MM.1S (cell line): Measurements from ENCODE around the gene PSME3.
"Not testable (repeated sequence)": the region's sequence is repeated elsewhere in the genome, so short reads cannot be mapped to it uniquely, and the experiment has no call there.

ENCODE experiments used
- DNase-seq: peaks from one replicate; pipeline ENCODE4 v3.0.0-alpha.2; 2015
- H2AFZ ChIP-seq: fragments of 300-600 bp; sonication (generic); 2 replicates; pipeline ENCODE4 v1.6.0; 2016; ENCODE audit warnings: antibody characterized with exemption, low read length
- H3F3A ChIP-seq: fragments of 300-600 bp; sonication (generic); 2 replicates; pipeline ENCODE4 v1.6.1; 2016; ENCODE audit warnings: mild to moderate bottlenecking, antibody characterized with exemption, low read length, moderate library complexity, mixed read lengths; ENCODE audit not compliant: insufficient read depth
- H3K27ac ChIP-seq: fragments of 300-600 bp; sonication (generic); 2 replicates; pipeline ENCODE4 v1.5.1; 2016; ENCODE audit warnings: mild to moderate bottlenecking, low read length
- H3K27me3 ChIP-seq: fragments of 300-600 bp; sonication (generic); replicated peaks from 2 replicates; pipeline ENCODE4 v1.6.0; 2016; ENCODE audit warnings: low read length; ENCODE audit not compliant: insufficient read depth
- H3K36me3 ChIP-seq: fragments of 300-600 bp; sonication (generic); replicated peaks from 2 replicates; pipeline ENCODE4 v1.6.1; 2016; ENCODE audit warnings: mild to moderate bottlenecking, low read length, mixed read lengths; ENCODE audit not compliant: insufficient read depth
- H3K4me1 ChIP-seq: fragments of 300-600 bp; sonication (generic); 2 replicates; pipeline ENCODE4 v1.6.1; 2016; ENCODE audit warnings: low read length, mixed read lengths
- H3K4me2 ChIP-seq: fragments of 300-600 bp; sonication (generic); 2 replicates; pipeline ENCODE4 v1.6.0; 2016; ENCODE audit warnings: low read depth, low read length
- H3K4me3 ChIP-seq: fragments of 300-600 bp; sonication (generic); 2 replicates; pipeline ENCODE4 v1.5.1; 2016; ENCODE audit warnings: low read length, mixed read lengths
- H3K79me2 ChIP-seq: fragments of 300-600 bp; sonication (generic); 2 replicates; pipeline ENCODE4 v1.6.1; 2016; ENCODE audit warnings: mixed run types, low read length, mixed read lengths
- H3K9ac ChIP-seq: fragments of 300-600 bp; sonication (generic); 2 replicates; pipeline ENCODE4 v1.6.1; 2016; ENCODE audit warnings: low read length, mixed read lengths
- H3K9me2 ChIP-seq: fragments of 300-600 bp; sonication (generic); replicated peaks from 2 replicates; pipeline ENCODE4 v1.6.1; 2016; ENCODE audit warnings: mild to moderate bottlenecking, low read length, mixed read lengths; ENCODE audit not compliant: insufficient read depth
- H3K9me3 ChIP-seq: fragments of 300-600 bp; sonication (generic); replicated peaks from 2 replicates; pipeline ENCODE4 v1.6.1; 2016; ENCODE audit warnings: mild to moderate bottlenecking, low read length, mixed read lengths; ENCODE audit not compliant: insufficient read depth
- H4K20me1 ChIP-seq: fragments of 300-600 bp; sonication (generic); 2 replicates; pipeline ENCODE4 v1.6.1; 2016; ENCODE audit warnings: mild to moderate bottlenecking, low read length, moderate library complexity, mixed read lengths; ENCODE audit not compliant: insufficient read depth
- EZH2 ChIP-seq: fragments of 300-600 bp; sonication (generic); optimal IDR thresholded peaks from 2 replicates; pipeline ENCODE3; 2017; ENCODE audit warnings: low read depth, mild to moderate bottlenecking, antibody characterized with exemption, low read length, mixed read lengths
- EZH2phosphoT487 ChIP-seq: fragments of 300-600 bp; sonication (generic); IDR thresholded peaks from 2 replicates; pipeline ENCODE4 v1.6.1; 2018; ENCODE audit warnings: antibody characterized with exemption, low read length
- TF ChIP-seq, protein P1 (sequence below): fragments of 300-600 bp; sonication (generic); IDR thresholded peaks from 2 replicates; pipeline ENCODE4 v1.5.1; 2016; ENCODE audit warnings: antibody characterized with exemption, low read length, mixed read lengths

The PSME3 gene

GRCh38 chr17:42872251-42872965, 39.2 kb downstream of the PSME3 start:
- no peaks in the 10 kb centered on the region for H4K20me1 ChIP-seq
- no peaks in the 10 kb centered on the region for H3K27me3 ChIP-seq
- H3K4me3 ChIP-seq = no peak overlapping the region
- H3K4me2 ChIP-seq = no peak overlapping the region
- H3K27ac ChIP-seq = no peak overlapping the region
- no peaks in the 10 kb centered on the region for H3K9me2 ChIP-seq
- H3F3A ChIP-seq = no peaks in the 10 kb centered on the region
- no peak for DNase-seq
- H3K36me3 ChIP-seq = no peaks in the 10 kb centered on the region
- H3K4me1 ChIP-seq = no peaks in the 10 kb centered on the region
- no peaks in the 10 kb centered on the region for H3K9me3 ChIP-seq
- H2AFZ ChIP-seq = no peak overlapping the region
- TF ChIP-seq EZH2 (no peak), EZH2phosphoT487 (no peak)
- TF ChIP-seq, protein P1, sequence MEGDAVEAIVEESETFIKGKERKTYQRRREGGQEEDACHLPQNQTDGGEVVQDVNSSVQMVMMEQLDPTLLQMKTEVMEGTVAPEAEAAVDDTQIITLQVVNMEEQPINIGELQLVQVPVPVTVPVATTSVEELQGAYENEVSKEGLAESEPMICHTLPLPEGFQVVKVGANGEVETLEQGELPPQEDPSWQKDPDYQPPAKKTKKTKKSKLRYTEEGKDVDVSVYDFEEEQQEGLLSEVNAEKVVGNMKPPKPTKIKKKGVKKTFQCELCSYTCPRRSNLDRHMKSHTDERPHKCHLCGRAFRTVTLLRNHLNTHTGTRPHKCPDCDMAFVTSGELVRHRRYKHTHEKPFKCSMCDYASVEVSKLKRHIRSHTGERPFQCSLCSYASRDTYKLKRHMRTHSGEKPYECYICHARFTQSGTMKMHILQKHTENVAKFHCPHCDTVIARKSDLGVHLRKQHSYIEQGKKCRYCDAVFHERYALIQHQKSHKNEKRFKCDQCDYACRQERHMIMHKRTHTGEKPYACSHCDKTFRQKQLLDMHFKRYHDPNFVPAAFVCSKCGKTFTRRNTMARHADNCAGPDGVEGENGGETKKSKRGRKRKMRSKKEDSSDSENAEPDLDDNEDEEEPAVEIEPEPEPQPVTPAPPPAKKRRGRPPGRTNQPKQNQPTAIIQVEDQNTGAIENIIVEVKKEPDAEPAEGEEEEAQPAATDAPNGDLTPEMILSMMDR = no peak
- no peaks in the 10 kb centered on the region for H3K79me2 ChIP-seq
- no peak overlapping the region for H3K9ac ChIP-seq

- no peak overlapping the region for H3K4me2 ChIP-seq
- H3K9ac ChIP-seq = no peak overlapping the region
- H3K4me3 ChIP-seq = no peak overlapping the region
- peaks cover 7% of the 10 kb centered on the region; the same call in 1 of the 2 replicates for H3K4me1 ChIP-seq
- no peaks in the 10 kb centered on the region for H4K20me1 ChIP-seq
- H2AFZ ChIP-seq = no peak overlapping the region
- H3F3A ChIP-seq = no peaks in the 10 kb centered on the region
- H3K9me3 ChIP-seq = no peaks in the 10 kb centered on the region
- H3K27ac ChIP-seq = no peak overlapping the region
- TF ChIP-seq, protein P1 = no peak
- TF ChIP-seq EZH2phosphoT487 (no peak), EZH2 (no peak)
- H3K9me2 ChIP-seq = no peaks in the 10 kb centered on the region
- DNase-seq = no peak
- H3K36me3 ChIP-seq = no peaks in the 10 kb centered on the region
- no peaks in the 10 kb centered on the region for H3K27me3 ChIP-seq
- H3K79me2 ChIP-seq = no peaks in the 10 kb centered on the region
Measured at GRCh38 chr17:42873315-42873714, 40.1 kb downstream of the PSME3 start.

GRCh38 chr17:42873932-42874695, 40.9 kb downstream of the PSME3 start:
- H3K9ac ChIP-seq, H3F3A ChIP-seq, H3K4me1 ChIP-seq, H3K79me2 ChIP-seq, H2AFZ ChIP-seq, H3K27ac ChIP-seq, H4K20me1 ChIP-seq, H3K9me2 ChIP-seq, H3K9me3 ChIP-seq, H3K27me3 ChIP-seq, H3K36me3 ChIP-seq, H3K4me3 ChIP-seq, DNase-seq, H3K4me2 ChIP-seq: not testable (repeated sequence)

- no peak overlapping the region for H3K9ac ChIP-seq
- no peaks in the 10 kb centered on the region for H3K27me3 ChIP-seq
- no peak overlapping the region for H3K27ac ChIP-seq
- no peaks in the 10 kb centered on the region for H3K36me3 ChIP-seq
- no peaks in the 10 kb centered on the region for H3K9me2 ChIP-seq
- H3K4me1 ChIP-seq = peaks cover 9% of the 10 kb centered on the region; the same call in 1 of the 2 replicates
- DNase-seq = no peak
- TF ChIP-seq, protein P1 = no peak
- TF ChIP-seq EZH2phosphoT487 (no peak), EZH2 (no peak)
- no peaks in the 10 kb centered on the region for H3F3A ChIP-seq
- no peak overlapping the region for H3K4me3 ChIP-seq
- H2AFZ ChIP-seq = no peak overlapping the region
- H3K4me2 ChIP-seq = no peak overlapping the region
- no peaks in the 10 kb centered on the region for H3K79me2 ChIP-seq
- no peaks in the 10 kb centered on the region for H3K9me3 ChIP-seq
- H4K20me1 ChIP-seq = no peaks in the 10 kb centered on the region
Measured at GRCh38 chr17:42877037-42877436, 43.8 kb downstream of the PSME3 start.
